Adrenal gland (tissue), 12 donors: Measurements from ENCODE around the gene RPS6KC1. TPM values are rescaled to one million over a fixed set of nuclear protein-coding genes. Genes with fewer than 3 reads are reported as not detected.
"Not testable (repeated sequence)": the region's sequence is repeated elsewhere in the genome, so short reads cannot be mapped to it uniquely, and the experiment has no call there.

Source experiments
- DNase-seq, 7 donors: peaks; one replicate each; pipeline ENCODE4 v3.0.0-alpha.2; 2019 to 2020
- H3K27ac ChIP-seq, 5 donors: fragments of 200-600 bp; sonication (generic) in 4 of 5; 1 replicate in 3 of 5; 2 replicates in 2 of 5; pipeline versions ENCODE4 v1.5.1 to v1.8.0; 2016 to 2020; ENCODE audit warnings: mild to moderate bottlenecking in 1 of 5
- H3K27me3 ChIP-seq: fragments of 200-600 bp; 2 replicates; pipeline ENCODE4 v1.8.0; 2021
- H3K36me3 ChIP-seq, 2 donors: fragments of 200-600 bp; replicated peaks in 1 of 2; 1 replicate in 1 of 2; 2 replicates in 1 of 2; pipeline versions ENCODE4 v1.5.1 to v1.8.0; 2018 to 2022
- H3K4me1 ChIP-seq, 2 donors: fragments of 200-600 bp; replicated peaks in 1 of 2; 1 replicate in 1 of 2; 2 replicates in 1 of 2; pipeline versions ENCODE4 v1.5.1 to v1.8.0; 2018 to 2021
- H3K4me3 ChIP-seq, 4 donors: fragments of 200-600 bp; sonication (generic) in 3 of 4; one replicate each; pipeline ENCODE4 v1.5.1; 2016 to 2018
- H3K9me3 ChIP-seq, 3 donors: fragments of 200-600 bp; sonication (generic) in 1 of 3; replicated peaks in 1 of 3; 1 replicate in 2 of 3; 2 replicates in 1 of 3; pipeline versions ENCODE4 v1.5.1 to v1.8.0; 2016 to 2021
- POLR2A ChIP-seq, 2 donors: fragments of 450-650 bp; IDR thresholded peaks; one replicate each; pipeline ENCODE4 v1.6.1; 2017; ENCODE audit warnings: antibody characterized with exemption in 2 of 2, mild to moderate bottlenecking in 2 of 2, moderate library complexity in 1 of 2
- WGBS, 4 donors: extraction: QIAGEN DNeasy Blood & Tissue Kit in 2 of 4; methylation state at CpG; one replicate each; pipeline versions ENCODE4 v1.1.5 to v1.1.7; 2013 to 2017; 5-methylcytosine and 5-hydroxymethylcytosine counted together
- intact Hi-C, 2 donors: fragments of 100-400 bp; cut with DNase I; formaldehyde crosslinking; loops; one replicate each; pipeline versions ENCODE4 v1.14.1 to v1.15.0; 2022 to 2023
- polyA plus RNA-seq, 3 donors: library from polyadenylated mRNA; stranded (reverse); fragments of 200-250 nt in 2 of 3; fragments of 350-450 nt in 1 of 3; fragmentation: Illumina TruSeq in 1 of 3; extraction: RNeasy Lipid Tissue Mini Kit (QIAGEN cat#74804) in 1 of 3; gene quantifications; one replicate each; pipeline ENCODE4 v1.2.3, GENCODE V29; 2013 to 2014
- total RNA-seq, 9 donors: library from RNA; depleted of rRNA in 4 of 9; stranded (reverse); fragments of >200 nt in 4 of 9; fragments of 120-200 nt in 1 of 9; fragmentation: NEBNext Ultra II Directional in 1 of 9; extraction: Animal tissue kit (Norgen Biotek cat#: 25700) in 1 of 9; gene quantifications; one replicate each; pipeline versions ENCODE4 v1.1.0 to v1.2.4, GENCODE V29; 2013 to 2023
- TF ChIP-seq, protein P1 (sequence below), 6 experiments: fragments of 450-650 bp in 4 of 6; fragments of 200-600 bp in 2 of 6; sonication (generic) in 1 of 6; IDR thresholded peaks; 1 replicate in 5 of 6; 2 replicates in 1 of 6; pipeline versions ENCODE4 v1.5.1 to v1.8.0; 2016 to 2021; ENCODE audit warnings: antibody characterized with exemption in 6 of 6, mild to moderate bottlenecking in 2 of 6, moderate library complexity in 1 of 6
- donor health status: healthy with polysubstance abuse.
- donor health status: Bipolar disorder and iron deficiency.
- donor health status: DM: yes; HTN: yes; CAD: no.
- donor health status: DM: no; HTN: no; CAD: no.
- donor health status: DM: no; HTN: no; CAD: no.
- donor health status: DM: yes; HTN: yes; CAD: no.

The RPS6KC1 gene
- total and polyA plus RNA-seq, 12 donors = 7.6 to 67.2 (median 26.2) TPM

DNA sequence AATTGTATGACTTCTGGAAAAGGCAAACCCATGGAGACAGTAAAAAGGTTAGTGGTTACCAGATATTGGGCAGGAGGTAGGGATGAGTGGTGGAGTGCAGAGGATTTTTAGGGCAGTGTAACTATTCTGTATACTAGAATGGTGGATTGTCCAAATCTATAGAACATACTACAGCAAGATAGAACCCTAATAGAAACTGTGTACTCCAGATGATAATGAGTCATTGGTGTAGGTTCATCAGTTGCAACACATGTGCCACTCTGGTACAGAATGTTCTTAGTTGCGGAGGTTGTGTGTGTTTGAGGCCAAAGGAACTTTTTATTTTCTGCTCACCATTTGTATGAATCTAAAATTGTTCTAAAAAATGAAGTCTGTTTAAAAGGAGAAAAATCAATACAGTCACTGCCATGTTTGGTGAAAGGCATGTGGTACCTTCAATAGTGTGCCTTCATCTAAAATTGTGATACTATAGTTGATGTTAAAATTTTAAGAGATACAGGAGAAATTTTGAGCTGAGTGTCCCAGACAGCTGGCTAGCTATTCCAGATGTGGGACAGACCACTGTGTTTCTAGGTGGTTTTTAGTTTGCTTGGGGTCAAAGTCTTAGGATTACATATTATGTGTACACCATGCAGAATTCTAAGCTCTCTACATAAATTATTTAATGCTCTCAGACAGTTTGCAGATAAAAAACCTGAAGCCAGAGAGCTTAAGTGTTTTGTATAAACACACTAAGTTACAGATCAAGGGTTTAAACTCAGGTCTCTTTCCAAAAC is 150.5 kb downstream of the RPS6KC1 start:
- Histone ChIP-seq H3K4me3 (no peak overlapping the region), H3K27ac (no peak overlapping the region), H3K27me3 (no peaks in the 10 kb centered on the region), H3K36me3 (no peaks in the 10 kb centered on the region), H3K4me1 (no peaks in the 10 kb centered on the region), H3K9me3 (no peaks in the 10 kb centered on the region)
- intact Hi-C loops = no loop called here
- WGBS, 4 donors = 78 to 91% (median 80%) methylated on average over 1 of the region's 1 CpG
- no peak for DNase-seq
- TF ChIP-seq POLR2A (IDR thresholded peaks at IDR 0.05) = no peak
- TF ChIP-seq, protein P1, sequence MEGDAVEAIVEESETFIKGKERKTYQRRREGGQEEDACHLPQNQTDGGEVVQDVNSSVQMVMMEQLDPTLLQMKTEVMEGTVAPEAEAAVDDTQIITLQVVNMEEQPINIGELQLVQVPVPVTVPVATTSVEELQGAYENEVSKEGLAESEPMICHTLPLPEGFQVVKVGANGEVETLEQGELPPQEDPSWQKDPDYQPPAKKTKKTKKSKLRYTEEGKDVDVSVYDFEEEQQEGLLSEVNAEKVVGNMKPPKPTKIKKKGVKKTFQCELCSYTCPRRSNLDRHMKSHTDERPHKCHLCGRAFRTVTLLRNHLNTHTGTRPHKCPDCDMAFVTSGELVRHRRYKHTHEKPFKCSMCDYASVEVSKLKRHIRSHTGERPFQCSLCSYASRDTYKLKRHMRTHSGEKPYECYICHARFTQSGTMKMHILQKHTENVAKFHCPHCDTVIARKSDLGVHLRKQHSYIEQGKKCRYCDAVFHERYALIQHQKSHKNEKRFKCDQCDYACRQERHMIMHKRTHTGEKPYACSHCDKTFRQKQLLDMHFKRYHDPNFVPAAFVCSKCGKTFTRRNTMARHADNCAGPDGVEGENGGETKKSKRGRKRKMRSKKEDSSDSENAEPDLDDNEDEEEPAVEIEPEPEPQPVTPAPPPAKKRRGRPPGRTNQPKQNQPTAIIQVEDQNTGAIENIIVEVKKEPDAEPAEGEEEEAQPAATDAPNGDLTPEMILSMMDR (IDR thresholded peaks at IDR 0.05) = no peak

DNA sequence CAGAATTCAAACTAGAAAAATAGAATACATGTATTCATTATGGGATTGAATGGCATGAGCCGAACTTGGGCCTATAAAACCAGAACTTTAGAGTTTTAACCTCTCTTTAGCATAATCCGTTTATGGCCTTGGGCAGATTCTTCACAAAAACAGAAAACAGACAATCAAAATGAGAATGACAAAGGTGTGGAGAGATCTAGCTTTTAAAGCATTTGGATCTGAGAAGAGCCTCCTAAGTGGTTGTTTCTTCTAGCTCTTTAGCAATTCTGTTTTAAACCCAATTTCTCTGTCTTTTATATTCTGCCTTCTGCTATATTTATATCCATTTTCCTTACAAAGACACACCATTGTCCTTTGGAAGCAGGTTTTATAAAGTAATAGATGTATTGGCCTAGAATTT is 160.2 kb downstream of the RPS6KC1 start:
- Histone ChIP-seq H3K9me3 (no peaks in the 10 kb centered on the region), H3K27me3 (no peaks in the 10 kb centered on the region), H3K27ac (no peak overlapping the region), H3K4me3 (no peak overlapping the region), H3K36me3 (peaks cover 0 to 12% of the 10 kb centered on the region in 2 donors), H3K4me1 (no peaks in the 10 kb centered on the region)
- no peak for TF ChIP-seq POLR2A (IDR thresholded peaks at IDR 0.05)
- TF ChIP-seq, protein P1 (IDR thresholded peaks at IDR 0.05) = no peak
- 90 to 95% (median 92%) methylated on average over 2 of the region's 2 CpGs for WGBS, 4 donors
- no peak for DNase-seq
- intact Hi-C loops = no loop called here

DNA sequence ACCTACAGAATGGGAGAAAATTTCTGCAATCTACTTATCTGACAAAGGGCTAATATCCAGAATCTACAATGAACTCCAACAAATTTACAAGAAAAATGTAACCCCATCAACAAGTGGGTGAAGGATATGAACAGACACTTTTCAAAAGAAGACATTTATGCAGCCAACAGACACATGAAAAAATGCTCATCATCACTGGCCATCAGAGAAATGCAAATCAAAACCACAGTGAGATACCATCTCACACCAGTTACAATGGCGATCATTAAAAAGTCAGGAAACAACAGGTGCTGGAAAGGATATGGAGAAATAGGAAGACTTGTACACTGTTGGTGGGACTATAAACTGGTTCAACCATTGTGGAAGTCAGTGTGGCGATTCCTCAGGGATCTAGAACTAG is 168.0 kb downstream of the RPS6KC1 start:
- H3K36me3 ChIP-seq, H3K4me3 ChIP-seq, H3K4me1 ChIP-seq, H3K9me3 ChIP-seq, H3K27me3 ChIP-seq, DNase-seq, H3K27ac ChIP-seq, intact Hi-C loops: not testable (repeated sequence)
- WGBS, 4 donors = 88 to 100% (median 96%) methylated on average over 2 of the region's 2 CpGs

DNA sequence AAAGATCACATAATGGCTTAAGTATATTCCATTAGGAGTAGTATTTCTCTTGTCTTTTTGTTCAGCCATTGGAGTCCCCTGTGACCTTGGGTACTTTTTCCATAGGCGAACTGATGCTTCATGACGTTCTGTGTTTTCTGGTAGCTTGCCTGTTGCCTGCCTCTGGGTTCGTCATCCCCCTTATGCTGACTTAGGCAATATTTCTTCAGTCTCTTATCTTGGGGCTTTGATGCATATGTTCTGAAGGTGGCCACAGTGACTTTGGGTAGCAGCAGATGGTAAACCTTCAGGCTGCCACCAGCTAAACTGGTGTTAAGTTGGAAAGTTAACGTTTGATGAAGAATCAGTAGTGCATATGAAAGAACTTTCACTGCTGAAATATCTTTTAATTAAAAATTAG is 170.2 kb downstream of the RPS6KC1 start:
- H3K27ac ChIP-seq = no peak overlapping the region
- intact Hi-C loops = no loop called here
- H3K36me3 ChIP-seq = no peaks in the 10 kb centered on the region
- H3K27me3 ChIP-seq = no peaks in the 10 kb centered on the region
- no peaks in the 10 kb centered on the region for H3K9me3 ChIP-seq
- no peak for DNase-seq
- H3K4me3 ChIP-seq = no peak overlapping the region
- WGBS, 4 donors = 79 to 87% (median 82%) methylated on average over 4 of the region's 4 CpGs
- TF ChIP-seq POLR2A (IDR thresholded peaks at IDR 0.05) = no peak
- TF ChIP-seq, protein P1 (IDR thresholded peaks at IDR 0.05) = no peak
- H3K4me1 ChIP-seq = no peaks in the 10 kb centered on the region

DNA sequence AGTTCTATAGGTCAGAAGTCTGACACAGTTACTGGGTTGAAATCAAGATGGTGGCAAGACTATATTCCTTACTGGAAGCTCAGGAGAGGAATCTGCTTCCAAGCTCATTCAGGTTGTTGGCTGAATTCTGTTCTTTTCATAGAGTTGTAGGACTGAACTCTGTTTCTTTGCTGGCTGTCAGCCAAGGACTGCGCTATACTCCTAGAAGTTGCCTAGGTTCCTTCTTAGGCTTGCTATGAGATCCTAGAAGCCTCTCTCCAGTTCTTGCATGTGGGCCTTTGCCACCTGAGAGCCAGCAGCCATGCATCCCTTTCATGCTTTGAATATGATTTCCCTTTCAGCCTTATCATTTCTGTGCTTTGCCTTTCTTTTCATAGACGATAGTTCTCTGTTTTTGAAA is 176.4 kb downstream of the RPS6KC1 start:
- no peaks in the 10 kb centered on the region for H3K36me3 ChIP-seq
- no peak overlapping the region for H3K27ac ChIP-seq
- no peaks in the 10 kb centered on the region for H3K27me3 ChIP-seq
- intact Hi-C loops = no loop called here
- DNase-seq = peak in 1 of 7 donors; percentile 4
- H3K4me3 ChIP-seq = no peak overlapping the region
- no peaks in the 10 kb centered on the region for H3K9me3 ChIP-seq
- H3K4me1 ChIP-seq = no peaks in the 10 kb centered on the region
- WGBS, 4 donors = 91 to 94% (median 93%) methylated on average over 2 of the region's 2 CpGs
- TF ChIP-seq POLR2A (IDR thresholded peaks at IDR 0.05) = no peak
- TF ChIP-seq, protein P1 (IDR thresholded peaks at IDR 0.05) = no peak
